SK-N-SH (cell line): ENCODE results near the gene NLGN2. TPM values are rescaled to one million over a fixed set of nuclear protein-coding genes. Genes with fewer than 3 reads are reported as not detected.

Source experiments
- CTCF ChIA-PET: fragments of 300-600, 350-600 bp; formaldehyde crosslinking; extraction: SDS; loops from one replicate; lab custom pipeline; 2021; lab: Yijun Ruan, JAX
- POLR2A ChIA-PET: fragments of 350-600 bp; sonication (Branson Sonifier 250); formaldehyde crosslinking; extraction: SDS; loops from one replicate; lab custom pipeline; 2020; ENCODE audit warnings: antibody characterized with exemption, inconsistent platforms; lab: Yijun Ruan, JAX
- DNase-seq: peaks from one replicate; pipeline ENCODE4 v3.0.0; 2012
- H2AFZ ChIP-seq: fragments of 200-600 bp; sonication (generic); 2 replicates; pipeline ENCODE4 v1.8.1; 2016; ENCODE audit warnings: antibody characterized with exemption, mild to moderate bottlenecking, low read depth
- H3F3A ChIP-seq: fragments of 200-600 bp; sonication (generic); replicated peaks from 2 replicates; pipeline ENCODE3; 2016; ENCODE audit warnings: antibody characterized with exemption, mild to moderate bottlenecking; ENCODE audit not compliant: insufficient read depth
- H3K27ac ChIP-seq, 2 experiments: fragments of 200-500 bp in 1 of 2; fragments of 200-600 bp in 1 of 2; sonication (Bioruptor generic) in 1 of 2; sonication (generic), shearing (Covaris generic) in 1 of 2; 2 replicates each; pipeline versions ENCODE4 v1.5.1 to v1.6.1; 2014 to 2016; ENCODE audit warnings: low read depth in 2 of 2, inconsistent platforms in 1 of 2, low read length in 1 of 2, mild to moderate bottlenecking in 1 of 2, mixed read lengths in 1 of 2
- H3K27me3 ChIP-seq: fragments of 200-600 bp; sonication (generic), shearing (Covaris generic); 2 replicates; pipeline ENCODE4 v1.6.1; 2016; ENCODE audit warnings: mixed run types; ENCODE audit not compliant: insufficient read depth
- H3K36me3 ChIP-seq, 2 experiments: fragments of 200-500 bp in 1 of 2; fragments of 200-600 bp in 1 of 2; sonication (Bioruptor generic) in 1 of 2; sonication (generic) in 1 of 2; replicated peaks in 1 of 2; 2 replicates each; pipeline versions ENCODE3 to v1.5.1; 2014 to 2016; ENCODE audit warnings: low read length in 1 of 2, mild to moderate bottlenecking in 1 of 2; ENCODE audit not compliant: insufficient read depth in 2 of 2, control insufficient read depth in 1 of 2
- H3K4me1 ChIP-seq, 2 experiments: fragments of 200-500 bp in 1 of 2; fragments of 200-600 bp in 1 of 2; sonication (Bioruptor generic) in 1 of 2; sonication (generic), shearing (Covaris generic) in 1 of 2; 2 replicates each; pipeline versions ENCODE4 v1.5.1 to v1.6.1; 2014 to 2016; ENCODE audit warnings: low read depth in 1 of 2, low read length in 1 of 2, mixed run types in 1 of 2; ENCODE audit not compliant: insufficient read depth in 2 of 2, control insufficient read depth in 1 of 2
- H3K4me2 ChIP-seq: fragments of 200-600 bp; sonication (generic), shearing (Covaris generic); 2 replicates; pipeline ENCODE4 v1.6.1; 2017; ENCODE audit warnings: mixed run types
- H3K4me3 ChIP-seq, 2 experiments: fragments of 200-500 bp in 1 of 2; fragments of 200-600 bp in 1 of 2; sonication (Bioruptor generic) in 1 of 2; sonication (generic), shearing (Covaris generic) in 1 of 2; 2 replicates each; pipeline versions ENCODE4 v1.5.1 to v1.8.1; 2014 to 2016; ENCODE audit warnings: low read depth in 2 of 2, inconsistent platforms in 1 of 2, low read length in 1 of 2, mild to moderate bottlenecking in 1 of 2, mixed read lengths in 1 of 2, moderate library complexity in 1 of 2
- H3K79me2 ChIP-seq: fragments of 200-600 bp; sonication (generic); 2 replicates; pipeline ENCODE4 v1.8.1; 2017; ENCODE audit warnings: mild to moderate bottlenecking; ENCODE audit not compliant: insufficient read depth
- H3K9ac ChIP-seq: fragments of 200-600 bp; sonication (generic); 2 replicates; pipeline ENCODE4 v1.6.1; 2017; ENCODE audit warnings: mixed run types
- H3K9me2 ChIP-seq: fragments of 200-600 bp; sonication (generic); 2 replicates; pipeline ENCODE4 v1.6.1; 2017; ENCODE audit warnings: mixed run types
- H3K9me3 ChIP-seq: fragments of 200-600 bp; sonication (generic); 2 replicates; pipeline ENCODE4 v1.6.1; 2017; ENCODE audit warnings: mixed run types, mild to moderate bottlenecking, moderate library complexity
- H4K20me1 ChIP-seq: fragments of 200-600 bp; sonication (generic); 2 replicates; pipeline ENCODE4 v1.6.1; 2017; ENCODE audit warnings: mild to moderate bottlenecking, mixed run types; ENCODE audit not compliant: insufficient read depth
- CHD2 ChIP-seq: fragments of 150-350 bp; IDR thresholded peaks from 2 replicates; pipeline ENCODE4 v1.6.1; 2018; ENCODE audit warnings: low read length; ENCODE audit not compliant: partially characterized antibody
- EP300 ChIP-seq, 2 experiments: IDR thresholded peaks; 2 replicates each; pipeline versions ENCODE4 v1.4.0 to v1.6.1; 2012; ENCODE audit warnings: borderline replicate concordance in 1 of 2, low read depth in 1 of 2, low read length in 1 of 2
- FOSL2 ChIP-seq: IDR thresholded peaks from 2 replicates; pipeline ENCODE4 v1.4.0; 2012; ENCODE audit warnings: low read depth, mild to moderate bottlenecking, moderate library complexity, borderline replicate concordance
- GABPA ChIP-seq: IDR thresholded peaks from 2 replicates; pipeline ENCODE4 v1.4.0; 2012; ENCODE audit warnings: low read depth, mild to moderate bottlenecking
- GATA2 ChIP-seq: sonication (generic); formaldehyde crosslinking; IDR thresholded peaks from 2 replicates; pipeline ENCODE4 v1.5.0; 2020; ENCODE audit warnings: mild to moderate bottlenecking, missing genetic modification reagents
- IRF3 ChIP-seq: fragments of 150-350 bp; IDR thresholded peaks from 2 replicates; pipeline ENCODE4 v1.6.1; 2016; ENCODE audit warnings: mild to moderate bottlenecking, low read depth, low read length
- MAX ChIP-seq: IDR thresholded peaks from 2 replicates; pipeline ENCODE4 v1.4.0; 2012; ENCODE audit warnings: low read depth
- MEF2A ChIP-seq: IDR thresholded peaks from 2 replicates; pipeline ENCODE4 v1.4.0; 2012; ENCODE audit warnings: low read depth, borderline replicate concordance
- NFIC ChIP-seq: IDR thresholded peaks from 2 replicates; pipeline ENCODE4 v1.4.0; 2012; ENCODE audit warnings: borderline replicate concordance
- NRF1 ChIP-seq: IDR thresholded peaks from 2 replicates; pipeline ENCODE4 v1.6.1; 2012; ENCODE audit warnings: low read depth, mild to moderate bottlenecking, low read length
- POLR2AphosphoS5 ChIP-seq: IDR thresholded peaks from 2 replicates; pipeline ENCODE4 v1.6.1; 2012; ENCODE audit warnings: low read depth, low read length
- RCOR1 ChIP-seq: fragments of 150-350 bp; IDR thresholded peaks from 2 replicates; pipeline ENCODE4 v1.6.1; 2017; ENCODE audit warnings: antibody characterized with exemption, low read length
- REST ChIP-seq: IDR thresholded peaks from 2 replicates; pipeline ENCODE4 v1.6.1; 2012; ENCODE audit warnings: mild to moderate bottlenecking, low read depth, low read length, moderate library complexity
- RFX5 ChIP-seq: IDR thresholded peaks from 2 replicates; pipeline ENCODE4 v1.6.1; 2012; ENCODE audit warnings: mild to moderate bottlenecking, improper control_type of control experiment, low read length
- RXRA ChIP-seq: IDR thresholded peaks from 2 replicates; pipeline ENCODE4 v1.4.0; 2012; ENCODE audit warnings: low read depth, mild to moderate bottlenecking, borderline replicate concordance
- TAF1 ChIP-seq: IDR thresholded peaks from 2 replicates; pipeline ENCODE4 v1.6.1; 2012; ENCODE audit warnings: low read depth, mild to moderate bottlenecking, low read length, moderate library complexity, borderline replicate concordance
- TEAD4 ChIP-seq: IDR thresholded peaks from 2 replicates; pipeline ENCODE4 v1.4.0; 2012; ENCODE audit warnings: mild to moderate bottlenecking, borderline replicate concordance; ENCODE audit not compliant: insufficient read depth
- YY1 ChIP-seq: IDR thresholded peaks from 2 replicates; pipeline ENCODE4 v1.4.0; 2012; ENCODE audit warnings: low read depth, mild to moderate bottlenecking
- WGBS: methylation state at CpG from one replicate; pipeline ENCODE4 v1.1.6; 2017; ENCODE audit warnings: low lambda C conversion rate; 5-methylcytosine and 5-hydroxymethylcytosine counted together
- polyA plus RNA-seq, 3 experiments: library from polyadenylated mRNA; depleted of rRNA; stranded (reverse); fragments of >200 nt; gene quantifications; 2 replicates each; pipeline ENCODE4 v1.2.3, GENCODE V29; 2012
- TF ChIP-seq, protein P1 (sequence below): IDR thresholded peaks from 2 replicates; pipeline ENCODE4 v1.4.0; 2012; ENCODE audit warnings: low read depth, borderline replicate concordance

Gene NLGN2
- polyA plus RNA-seq, 1 of the 3 experiments (the other 2 are of a cell fraction): 29.9 TPM

GRCh38 chr17:7382901-7383300 is 24.7 kb upstream of the NLGN2 start:
- ChIA-PET CTCF (interaction anchor here (0.7 to 2.3 kb wide), 4 partner anchors 11 to 178 kb away, joined by 3 to 12 read pairs (median 6); partner anchors contain the start of genes PLSCR3 and SENP3), POLR2A (interaction anchor here (0.8 to 1.0 kb wide), 2 partner anchors 53 to 68 kb away, joined by 3 read pairs; partner anchors contain the start of gene GPS2)
- 91% methylated on average over 10 of the region's 10 CpGs for WGBS
- Histone ChIP-seq H3K79me2 (no peaks in the 10 kb centered on the region), H4K20me1 (no peaks in the 10 kb centered on the region), H3K4me1 (peaks cover 0 to 32% of the 10 kb centered on the region in 2 experiments; a peak in 2 of 4 replicates), H3K9ac (no peak overlapping the region), H3K27ac (no peak overlapping the region), H3K9me2 (no peaks in the 10 kb centered on the region), H3K36me3 (no peaks in the 10 kb centered on the region), H3K4me3 (no peak overlapping the region), H3K9me3 (no peaks in the 10 kb centered on the region), H3F3A (peaks cover 1% of the 10 kb centered on the region), H3K27me3 (peaks cover 8% of the 10 kb centered on the region; the same call in 1 of the 2 replicates), H3K4me2 (no peak overlapping the region), H2AFZ (no peak overlapping the region)
- no peak for TF ChIP-seq MEF2A
- no peak for DNase-seq

DNA sequence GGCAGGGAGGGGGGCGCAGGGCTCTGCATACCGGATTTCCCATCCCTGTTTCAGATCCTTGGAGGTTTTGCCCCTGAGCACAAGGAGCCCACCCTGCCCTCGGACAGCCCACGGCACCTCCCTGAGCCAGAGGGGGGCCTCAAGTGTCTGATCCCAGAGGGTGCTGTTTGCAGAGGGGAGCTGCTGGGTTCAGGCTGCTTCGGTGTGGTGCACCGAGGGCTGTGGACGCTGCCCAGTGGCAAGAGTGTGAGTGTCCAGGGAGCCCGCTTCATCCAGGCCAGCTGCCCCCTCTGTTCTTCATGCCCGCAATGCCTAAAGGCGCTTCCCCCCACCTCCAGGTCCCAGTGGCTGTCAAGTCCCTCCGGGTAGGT is 24.3 kb upstream of the NLGN2 start:
- peaks cover 0 to 32% of the 10 kb centered on the region in 2 experiments; a peak in 2 of 4 replicates for H3K4me1 ChIP-seq
- no peaks in the 10 kb centered on the region for H3K79me2 ChIP-seq
- H3K27me3 ChIP-seq: peaks cover 8% of the 10 kb centered on the region; the same call in 1 of the 2 replicates
- no peak for DNase-seq
- H2AFZ ChIP-seq: no peak overlapping the region
- no peak overlapping the region; a peak in 1 of 4 replicates for H3K27ac ChIP-seq
- no peak overlapping the region for H3K4me2 ChIP-seq
- ChIA-PET CTCF (interaction anchor here (0.7 to 2.3 kb wide), 5 partner anchors 10 to 178 kb away, joined by 3 to 12 read pairs (median 6); partner anchors contain the start of genes PLSCR3 and SENP3), POLR2A (interaction anchor here (1.0 kb wide), 1 partner anchor 68 kb away, joined by 3 read pairs; the partner anchor contains the start of gene GPS2)
- H3K4me3 ChIP-seq: peak overlapping the region in 1 of 2 experiments; percentile 42; a peak in 1 of 4 replicates
- WGBS: 79% methylated on average over 11 of the region's 11 CpGs
- no peaks in the 10 kb centered on the region for H4K20me1 ChIP-seq
- no peaks in the 10 kb centered on the region for H3K9me2 ChIP-seq
- no peak overlapping the region for H3K9ac ChIP-seq
- H3K36me3 ChIP-seq: no peaks in the 10 kb centered on the region
- peaks cover 2% of the 10 kb centered on the region for H3F3A ChIP-seq
- H3K9me3 ChIP-seq: no peaks in the 10 kb centered on the region
- TF ChIP-seq TEAD4: no peak
- no peak for TF ChIP-seq YY1
- TF ChIP-seq CHD2: no peak
- TF ChIP-seq, protein P1, sequence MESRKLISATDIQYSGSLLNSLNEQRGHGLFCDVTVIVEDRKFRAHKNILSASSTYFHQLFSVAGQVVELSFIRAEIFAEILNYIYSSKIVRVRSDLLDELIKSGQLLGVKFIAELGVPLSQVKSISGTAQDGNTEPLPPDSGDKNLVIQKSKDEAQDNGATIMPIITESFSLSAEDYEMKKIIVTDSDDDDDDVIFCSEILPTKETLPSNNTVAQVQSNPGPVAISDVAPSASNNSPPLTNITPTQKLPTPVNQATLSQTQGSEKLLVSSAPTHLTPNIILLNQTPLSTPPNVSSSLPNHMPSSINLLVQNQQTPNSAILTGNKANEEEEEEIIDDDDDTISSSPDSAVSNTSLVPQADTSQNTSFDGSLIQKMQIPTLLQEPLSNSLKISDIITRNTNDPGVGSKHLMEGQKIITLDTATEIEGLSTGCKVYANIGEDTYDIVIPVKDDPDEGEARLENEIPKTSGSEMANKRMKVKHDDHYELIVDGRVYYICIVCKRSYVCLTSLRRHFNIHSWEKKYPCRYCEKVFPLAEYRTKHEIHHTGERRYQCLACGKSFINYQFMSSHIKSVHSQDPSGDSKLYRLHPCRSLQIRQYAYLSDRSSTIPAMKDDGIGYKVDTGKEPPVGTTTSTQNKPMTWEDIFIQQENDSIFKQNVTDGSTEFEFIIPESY: no peak
- no peak for TF ChIP-seq TAF1
- TF ChIP-seq RFX5: no peak
- no peak for TF ChIP-seq REST
- no peak for TF ChIP-seq EP300 (IDR thresholded peaks at IDR 0.05; ENCODE audit: borderline replicate concordance in 1 of 2, low read depth in 1 of 2, low read length in 1 of 2)
- TF ChIP-seq RXRA: no peak
- TF ChIP-seq NRF1: no peak
- no peak for TF ChIP-seq GATA2 (CRISPR knock-in tag)
- no peak for TF ChIP-seq IRF3
- no peak for TF ChIP-seq MEF2A
- no peak for TF ChIP-seq NFIC
- TF ChIP-seq MAX: no peak
- no peak for TF ChIP-seq RCOR1
- TF ChIP-seq FOSL2: no peak
- no peak for TF ChIP-seq POLR2AphosphoS5
- TF ChIP-seq GABPA: no peak
